GM18511 (cell line): ENCODE data around the gene DCUN1D4.

Experiments used
- ATAC-seq: cut with Tn5 transposase; IDR thresholded peaks from one replicate; pipeline ENCODE4 v1.9.1; 2021; ENCODE audit warnings: mild to moderate bottlenecking, moderate library complexity; ENCODE audit not compliant: unreplicated experiment

DCUN1D4 gene

GRCh38 chr4:51960486-51960885 is 117.5 kb downstream of the DCUN1D4 start:
- ATAC-seq, result no peak

GRCh38 chr4:51963841-51964517 is 121.0 kb downstream of the DCUN1D4 start:
- no peak for ATAC-seq

- no peak for ATAC-seq
These were observed 122.9 kb downstream of the DCUN1D4 start for GRCh38 chr4:51965862-51966261.
